ENCODE measurements around the gene MSMP. TPM values are rescaled to one million over a fixed set of nuclear protein-coding genes. Genes with fewer than 3 reads are reported as not detected.
A peak's percentile ranks its signal among the peaks of the same experiment; 100 is the strongest.

MSMP gene
- total and polyA plus RNA-seq, 10 of the 15 experiments (the other 5 are each of a cell fraction or from before 2014, with no cell fraction given), result 0.33 to 2.4 (median 0.86) TPM; not detected in 4

DNA sequence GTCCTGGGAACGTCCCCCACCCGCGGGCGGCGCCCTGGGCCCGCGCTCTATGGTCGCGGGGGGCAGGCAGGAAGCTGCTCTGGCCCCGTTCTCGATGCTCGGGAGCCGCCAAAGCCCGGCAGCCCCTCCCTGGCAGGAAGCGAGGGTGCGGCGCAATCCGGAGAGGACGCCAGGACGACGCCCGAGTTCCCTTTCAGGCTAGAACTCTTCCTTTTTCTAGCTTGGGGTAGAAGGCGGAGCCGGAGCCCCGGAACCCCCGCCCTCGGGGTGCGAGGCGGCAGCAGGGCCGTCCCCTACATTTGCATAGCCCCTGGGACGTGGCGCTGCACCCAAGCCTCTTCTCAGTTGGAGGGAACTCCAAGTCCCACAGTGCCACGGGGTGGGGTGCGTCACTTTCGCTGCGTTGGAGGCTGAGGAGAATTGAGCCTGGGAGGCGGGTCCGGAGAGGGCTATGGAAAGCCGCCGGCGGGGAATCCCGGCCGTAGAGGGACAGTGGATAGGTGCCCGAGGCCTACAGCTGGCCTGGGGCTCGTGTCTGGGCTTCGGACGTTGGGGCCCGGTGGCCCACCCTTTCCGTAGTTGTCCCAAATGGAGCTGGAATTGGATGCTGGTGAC is 21.8 kb downstream of the MSMP start, which contains the start of the genes CREB3 and TLN1 (continued):
- TF ChIP-seq NFYA (IDR thresholded peaks at IDR 0.05; ENCODE audit: borderline replicate concordance, low read depth, low read length), result no peak
- no peak for TF ChIP-seq CEBPB (IDR thresholded peaks at IDR 0.05; ENCODE audit: borderline replicate concordance in 1 of 2, low read depth in 2 of 2, low read length in 2 of 2)
- TF ChIP-seq, protein P1, sequence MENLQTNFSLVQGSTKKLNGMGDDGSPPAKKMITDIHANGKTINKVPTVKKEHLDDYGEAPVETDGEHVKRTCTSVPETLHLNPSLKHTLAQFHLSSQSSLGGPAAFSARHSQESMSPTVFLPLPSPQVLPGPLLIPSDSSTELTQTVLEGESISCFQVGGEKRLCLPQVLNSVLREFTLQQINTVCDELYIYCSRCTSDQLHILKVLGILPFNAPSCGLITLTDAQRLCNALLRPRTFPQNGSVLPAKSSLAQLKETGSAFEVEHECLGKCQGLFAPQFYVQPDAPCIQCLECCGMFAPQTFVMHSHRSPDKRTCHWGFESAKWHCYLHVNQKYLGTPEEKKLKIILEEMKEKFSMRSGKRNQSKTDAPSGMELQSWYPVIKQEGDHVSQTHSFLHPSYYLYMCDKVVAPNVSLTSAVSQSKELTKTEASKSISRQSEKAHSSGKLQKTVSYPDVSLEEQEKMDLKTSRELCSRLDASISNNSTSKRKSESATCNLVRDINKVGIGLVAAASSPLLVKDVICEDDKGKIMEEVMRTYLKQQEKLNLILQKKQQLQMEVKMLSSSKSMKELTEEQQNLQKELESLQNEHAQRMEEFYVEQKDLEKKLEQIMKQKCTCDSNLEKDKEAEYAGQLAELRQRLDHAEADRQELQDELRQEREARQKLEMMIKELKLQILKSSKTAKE (IDR thresholded peaks at IDR 0.05; ENCODE audit: low read depth, poor library complexity, severe bottlenecking), result no peak
- TF ChIP-seq ZBTB40 (IDR thresholded peaks at IDR 0.05; ENCODE audit: borderline replicate concordance), result peak; percentile 95
- TF ChIP-seq, protein P2, sequence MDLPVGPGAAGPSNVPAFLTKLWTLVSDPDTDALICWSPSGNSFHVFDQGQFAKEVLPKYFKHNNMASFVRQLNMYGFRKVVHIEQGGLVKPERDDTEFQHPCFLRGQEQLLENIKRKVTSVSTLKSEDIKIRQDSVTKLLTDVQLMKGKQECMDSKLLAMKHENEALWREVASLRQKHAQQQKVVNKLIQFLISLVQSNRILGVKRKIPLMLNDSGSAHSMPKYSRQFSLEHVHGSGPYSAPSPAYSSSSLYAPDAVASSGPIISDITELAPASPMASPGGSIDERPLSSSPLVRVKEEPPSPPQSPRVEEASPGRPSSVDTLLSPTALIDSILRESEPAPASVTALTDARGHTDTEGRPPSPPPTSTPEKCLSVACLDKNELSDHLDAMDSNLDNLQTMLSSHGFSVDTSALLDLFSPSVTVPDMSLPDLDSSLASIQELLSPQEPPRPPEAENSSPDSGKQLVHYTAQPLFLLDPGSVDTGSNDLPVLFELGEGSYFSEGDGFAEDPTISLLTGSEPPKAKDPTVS (IDR thresholded peaks at IDR 0.05; ENCODE audit: low read depth, low read length), result no peak
- TF ChIP-seq EED (IDR thresholded peaks at IDR 0.05; ENCODE audit: low read depth), result peak; percentile 34; the same call in 1 of the 2 replicates
- TF ChIP-seq CHD4 (IDR thresholded peaks at IDR 0.05), result no peak
- no peak for TF ChIP-seq RBBP5 (conservative IDR thresholded peaks at IDR 0.05)
- TF ChIP-seq, protein P3, sequence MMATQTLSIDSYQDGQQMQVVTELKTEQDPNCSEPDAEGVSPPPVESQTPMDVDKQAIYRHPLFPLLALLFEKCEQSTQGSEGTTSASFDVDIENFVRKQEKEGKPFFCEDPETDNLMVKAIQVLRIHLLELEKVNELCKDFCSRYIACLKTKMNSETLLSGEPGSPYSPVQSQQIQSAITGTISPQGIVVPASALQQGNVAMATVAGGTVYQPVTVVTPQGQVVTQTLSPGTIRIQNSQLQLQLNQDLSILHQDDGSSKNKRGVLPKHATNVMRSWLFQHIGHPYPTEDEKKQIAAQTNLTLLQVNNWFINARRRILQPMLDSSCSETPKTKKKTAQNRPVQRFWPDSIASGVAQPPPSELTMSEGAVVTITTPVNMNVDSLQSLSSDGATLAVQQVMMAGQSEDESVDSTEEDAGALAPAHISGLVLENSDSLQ (IDR thresholded peaks at IDR 0.05), result no peak
- TF ChIP-seq, protein P4, sequence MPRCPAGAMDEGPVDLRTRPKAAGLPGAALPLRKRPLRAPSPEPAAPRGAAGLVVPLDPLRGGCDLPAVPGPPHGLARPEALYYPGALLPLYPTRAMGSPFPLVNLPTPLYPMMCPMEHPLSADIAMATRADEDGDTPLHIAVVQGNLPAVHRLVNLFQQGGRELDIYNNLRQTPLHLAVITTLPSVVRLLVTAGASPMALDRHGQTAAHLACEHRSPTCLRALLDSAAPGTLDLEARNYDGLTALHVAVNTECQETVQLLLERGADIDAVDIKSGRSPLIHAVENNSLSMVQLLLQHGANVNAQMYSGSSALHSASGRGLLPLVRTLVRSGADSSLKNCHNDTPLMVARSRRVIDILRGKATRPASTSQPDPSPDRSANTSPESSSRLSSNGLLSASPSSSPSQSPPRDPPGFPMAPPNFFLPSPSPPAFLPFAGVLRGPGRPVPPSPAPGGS (IDR thresholded peaks at IDR 0.05; ENCODE audit: borderline replicate concordance, insufficient read depth, low read depth, low read length, poor library complexity, severe bottlenecking), result peak; percentile 69
- TF ChIP-seq, protein P5, sequence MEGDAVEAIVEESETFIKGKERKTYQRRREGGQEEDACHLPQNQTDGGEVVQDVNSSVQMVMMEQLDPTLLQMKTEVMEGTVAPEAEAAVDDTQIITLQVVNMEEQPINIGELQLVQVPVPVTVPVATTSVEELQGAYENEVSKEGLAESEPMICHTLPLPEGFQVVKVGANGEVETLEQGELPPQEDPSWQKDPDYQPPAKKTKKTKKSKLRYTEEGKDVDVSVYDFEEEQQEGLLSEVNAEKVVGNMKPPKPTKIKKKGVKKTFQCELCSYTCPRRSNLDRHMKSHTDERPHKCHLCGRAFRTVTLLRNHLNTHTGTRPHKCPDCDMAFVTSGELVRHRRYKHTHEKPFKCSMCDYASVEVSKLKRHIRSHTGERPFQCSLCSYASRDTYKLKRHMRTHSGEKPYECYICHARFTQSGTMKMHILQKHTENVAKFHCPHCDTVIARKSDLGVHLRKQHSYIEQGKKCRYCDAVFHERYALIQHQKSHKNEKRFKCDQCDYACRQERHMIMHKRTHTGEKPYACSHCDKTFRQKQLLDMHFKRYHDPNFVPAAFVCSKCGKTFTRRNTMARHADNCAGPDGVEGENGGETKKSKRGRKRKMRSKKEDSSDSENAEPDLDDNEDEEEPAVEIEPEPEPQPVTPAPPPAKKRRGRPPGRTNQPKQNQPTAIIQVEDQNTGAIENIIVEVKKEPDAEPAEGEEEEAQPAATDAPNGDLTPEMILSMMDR (IDR thresholded peaks at IDR 0.05 in 2 of 3, conservative IDR thresholded peaks at IDR 0.05 in 1 of 3; ENCODE audit: control insufficient read depth in 2 of 3, extremely low read depth in 1 of 3, insufficient read depth in 1 of 3, low read depth in 3 of 3, low read length in 3 of 3), result peak in 2 of 3 experiments; percentile 20 to 49; a peak in 2 of 6 replicates
- TF ChIP-seq NKRF (conservative IDR thresholded peaks at IDR 0.05), result no peak
- no peak for TF ChIP-seq NFYB (IDR thresholded peaks at IDR 0.05; ENCODE audit: insufficient read depth, low read depth, low read length)

All from GM12878 (cell line).